CD4-positive, alpha-beta memory T cell (primary cell): ENCODE results near the gene MAML2. TPM values are rescaled to one million over a fixed set of nuclear protein-coding genes. Genes with fewer than 3 reads are reported as not detected.

Experiments
- CTCF ChIA-PET: fragments of 350-600 bp; sonication (Branson Sonifier 250); formaldehyde crosslinking; loops from one replicate; lab custom pipeline; 2021; ENCODE audit warnings: inconsistent platforms; ENCODE audit not compliant: partially characterized antibody; lab: Charles Lee
- POLR2A ChIA-PET: fragments of 350-600 bp; sonication (Branson Sonifier 250); formaldehyde crosslinking; loops from one replicate; lab custom pipeline; 2021; ENCODE audit not compliant: partially characterized antibody; lab: Charles Lee
- DNase-seq, 5 donors: peaks; one replicate each; pipeline versions ENCODE4 v3.0.0 to v3.0.0-alpha.2; 2020 to 2022; ENCODE audit warnings: mixed read lengths in 1 of 5
- H3K27ac ChIP-seq: one replicate; pipeline ENCODE4 v1.7.0; 2013; ENCODE audit warnings: low read depth, low read length
- H3K27me3 ChIP-seq: 2 replicates; pipeline ENCODE4 v1.7.0; 2013; ENCODE audit warnings: mild to moderate bottlenecking, low read length, moderate library complexity; ENCODE audit not compliant: insufficient read depth
- H3K36me3 ChIP-seq: 2 replicates; pipeline ENCODE4 v1.7.0; 2013; ENCODE audit warnings: mild to moderate bottlenecking, low read length, moderate library complexity; ENCODE audit not compliant: insufficient read depth
- H3K4me1 ChIP-seq: 2 replicates; pipeline ENCODE4 v1.7.0; 2013; ENCODE audit warnings: mild to moderate bottlenecking, low read length, moderate library complexity; ENCODE audit not compliant: insufficient read depth
- H3K4me3 ChIP-seq, 2 donors: one replicate each; pipeline ENCODE4 v1.7.0; 2013; ENCODE audit warnings: low read length in 2 of 2, mild to moderate bottlenecking in 1 of 2
- H3K9me3 ChIP-seq, 2 donors: one replicate each; pipeline ENCODE4 v1.7.0; 2013; ENCODE audit warnings: low read length in 2 of 2, control low read depth in 1 of 2; ENCODE audit not compliant: control insufficient read depth in 1 of 2
- H3K27ac Mint-ChIP-seq, 7 donors: one replicate each; pipeline ENCODE4 v1.8.0; 2020 to 2021; ENCODE audit warnings: mixed read lengths in 7 of 7, mild to moderate bottlenecking in 6 of 7, inconsistent platforms in 3 of 7, moderate library complexity in 3 of 7
- H3K27me3 Mint-ChIP-seq, 2 donors: one replicate each; pipeline ENCODE4 v1.8.0; 2020 to 2021; ENCODE audit warnings: mixed read lengths in 2 of 2
- H3K36me3 Mint-ChIP-seq, 2 donors: one replicate each; pipeline ENCODE4 v1.8.0; 2020 to 2021; ENCODE audit warnings: mixed read lengths in 2 of 2, inconsistent platforms in 1 of 2, mild to moderate bottlenecking in 1 of 2
- H3K4me1 Mint-ChIP-seq, 4 donors: one replicate each; pipeline ENCODE4 v1.8.0; 2020 to 2021; ENCODE audit warnings: mixed read lengths in 4 of 4, mild to moderate bottlenecking in 1 of 4
- H3K4me3 Mint-ChIP-seq, 8 donors: one replicate each; pipeline ENCODE4 v1.8.0; 2020 to 2021; ENCODE audit warnings: mixed read lengths in 8 of 8, mild to moderate bottlenecking in 7 of 8, moderate library complexity in 6 of 8, inconsistent platforms in 3 of 8
- H3K9me3 Mint-ChIP-seq, 8 donors: one replicate each; pipeline ENCODE4 v1.8.0; 2020 to 2021; ENCODE audit warnings: mixed read lengths in 8 of 8, mild to moderate bottlenecking in 5 of 8, inconsistent platforms in 3 of 8, moderate library complexity in 1 of 8
- intact Hi-C: fragments of 100-400 bp; cut with micrococcal nuclease; formaldehyde crosslinking; loops from one replicate; pipeline ENCODE4 v1.15.1; 2023
- polyA plus RNA-seq, 2 donors: library from polyadenylated mRNA; unstranded; fragments of 300-500 nt; fragmentation: Illumina TruSeq; gene quantifications; one replicate each; pipeline ENCODE4 v1.2.3, GENCODE V29; 2021
- total RNA-seq, 2 experiments: library from RNA; stranded (reverse); gene quantifications; one replicate each; pipeline ENCODE4 v1.2.3, GENCODE V29; 2021

Gene MAML2
- total and polyA plus RNA-seq, 4 experiments from 2014 or later, result 1.6 to 38.3 (median 25.5) TPM

DNA sequence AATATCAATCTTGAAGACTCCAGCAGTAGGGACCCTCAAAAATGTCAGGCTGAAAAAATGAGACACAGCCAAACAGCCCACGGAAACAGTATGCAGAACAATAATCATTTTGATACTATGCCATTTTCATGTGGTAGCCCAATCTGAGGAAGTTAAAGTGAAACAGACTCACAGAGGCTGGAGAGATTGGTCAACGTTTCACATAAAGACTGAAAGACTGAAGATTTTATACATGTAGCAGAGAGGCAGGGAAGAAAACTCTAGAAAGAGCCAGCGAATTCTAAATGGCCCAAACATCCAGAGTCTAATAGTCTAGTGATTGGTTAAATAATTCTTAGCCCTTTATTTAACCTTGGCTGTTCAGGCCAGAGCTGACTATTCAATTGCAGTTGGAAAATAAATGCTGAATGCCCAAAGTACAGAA lies 49.4 kb downstream of the MAML2 start:
- H3K36me3 Mint-ChIP-seq, result peaks cover 5 to 20% of the 10 kb centered on the region in 2 donors
- ChIA-PET POLR2A (interaction anchor here (0.6 to 1.2 kb wide), 4 partner anchors 14 to 99 kb away, joined by 3 to 5 read pairs (median 4); no protein-coding TSS in a partner anchor), CTCF (interaction anchor here (1.4 kb wide), 1 partner anchor 42 kb away, joined by 4 read pairs; no protein-coding TSS in a partner anchor)
- H3K4me3 Mint-ChIP-seq, result peak overlapping the region in 7 of 8 donors; percentile 43 to 89 (median 56)
- H3K27me3 Mint-ChIP-seq, result no peaks in the 10 kb centered on the region
- peaks cover 50% of the 10 kb centered on the region for H3K4me1 ChIP-seq
- no peaks in the 10 kb centered on the region for H3K9me3 Mint-ChIP-seq
- H3K27ac Mint-ChIP-seq, result peak overlapping the region in 6 of 7 donors; percentile 1 to 80 (median 52)
- H3K36me3 ChIP-seq, result no peaks in the 10 kb centered on the region
- H3K4me3 ChIP-seq, result no peak overlapping the region
- DNase-seq, result no peak
- H3K27ac ChIP-seq, result no peak overlapping the region
- intact Hi-C loops, result loop anchor here (2.0 kb wide), 1 partner anchor 15 kb away; no protein-coding TSS in a partner anchor
- H3K4me1 Mint-ChIP-seq, result peaks cover 52 to 76% (median 61%) of the 10 kb centered on the region in 4 donors
- H3K27me3 ChIP-seq, result no peaks in the 10 kb centered on the region
- no peaks in the 10 kb centered on the region for H3K9me3 ChIP-seq

DNA sequence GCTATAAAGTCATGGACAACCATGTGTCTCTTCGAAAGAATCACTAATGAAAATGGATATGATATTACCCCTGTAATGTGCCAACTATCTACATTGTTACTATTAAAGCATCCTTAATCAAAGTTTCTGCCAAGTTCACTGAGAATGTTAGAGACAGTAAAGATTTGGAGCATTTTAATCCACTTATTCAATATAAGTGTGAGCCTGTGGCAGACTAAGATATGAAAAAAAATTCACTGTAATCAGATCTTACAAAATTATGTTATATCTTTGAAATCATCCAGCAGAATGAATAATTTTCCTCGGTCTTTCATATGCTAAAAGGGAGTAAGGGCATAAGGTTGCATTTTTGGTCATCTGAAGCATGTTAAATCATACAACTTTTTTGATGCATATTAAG lies 49.9 kb downstream of the MAML2 start:
- Mint-ChIP-seq H3K4me3 (peak overlapping the region in 5 of 8 donors; percentile 43 to 89 (median 59)), H3K9me3 (no peaks in the 10 kb centered on the region), H3K36me3 (peaks cover 3 to 17% of the 10 kb centered on the region in 2 donors), H3K4me1 (peaks cover 50 to 75% (median 59%) of the 10 kb centered on the region in 4 donors), H3K27ac (peak overlapping the region in 5 of 7 donors; percentile 1 to 80 (median 50)), H3K27me3 (no peaks in the 10 kb centered on the region)
- CTCF ChIA-PET, result interaction anchor here (0.5 kb wide), 1 partner anchor 237 kb away, joined by 4 read pairs; no protein-coding TSS in a partner anchor
- POLR2A ChIA-PET, result interaction anchor here (1.0 to 1.2 kb wide), 3 partner anchors 15 to 78 kb away, joined by 3 to 5 read pairs (median 4); no protein-coding TSS in a partner anchor
- no peaks in the 10 kb centered on the region for H3K27me3 ChIP-seq
- H3K36me3 ChIP-seq, result no peaks in the 10 kb centered on the region
- no peak overlapping the region for H3K4me3 ChIP-seq
- H3K4me1 ChIP-seq, result peaks cover 53% of the 10 kb centered on the region
- intact Hi-C loops, result loop anchor here (2.0 kb wide), 1 partner anchor 14 kb away; no protein-coding TSS in a partner anchor
- no peaks in the 10 kb centered on the region for H3K9me3 ChIP-seq
- H3K27ac ChIP-seq, result no peak overlapping the region
- DNase-seq, result no peak

DNA sequence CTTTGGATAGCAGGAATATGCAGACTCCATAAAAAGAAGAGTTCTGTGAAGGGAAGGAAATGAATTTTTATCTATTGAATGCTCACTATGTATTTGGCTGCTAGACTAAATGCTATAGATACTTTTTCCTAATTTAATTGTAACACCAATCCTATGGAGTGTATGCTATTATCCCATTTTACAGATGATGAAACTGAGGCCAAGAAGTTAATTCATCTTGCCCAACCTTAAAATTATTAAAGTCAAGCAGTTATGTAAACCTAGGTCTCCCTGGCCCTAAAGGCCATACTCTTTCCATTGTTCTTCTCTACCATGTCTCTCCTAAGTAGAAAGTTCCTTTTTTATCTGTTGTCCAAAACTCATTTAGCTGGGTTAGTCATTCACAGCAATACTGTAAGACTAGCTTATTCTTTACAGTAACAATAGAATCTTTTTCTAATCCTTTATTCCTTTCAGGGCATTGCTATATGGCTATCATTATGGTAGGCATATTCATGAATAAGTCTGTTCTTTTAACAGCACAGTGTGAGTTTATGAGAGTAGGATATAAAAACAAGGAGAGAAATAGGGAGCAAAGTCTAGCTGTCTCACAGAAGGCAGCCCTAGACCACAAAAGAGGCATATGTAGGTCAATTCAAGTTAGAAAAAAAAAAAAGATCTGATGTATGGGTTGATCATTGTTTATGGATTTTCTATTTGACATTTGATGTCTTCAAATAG lies 50.5 kb downstream of the MAML2 start:
- no peak overlapping the region for H3K27ac ChIP-seq
- DNase-seq, result no peak
- H3K4me1 ChIP-seq, result peaks cover 59% of the 10 kb centered on the region
- no peaks in the 10 kb centered on the region for H3K27me3 ChIP-seq
- Mint-ChIP-seq H3K9me3 (no peaks in the 10 kb centered on the region), H3K27ac (peak overlapping the region in 5 of 7 donors; percentile 1 to 20 (median 1)), H3K36me3 (peaks cover 7 to 11% of the 10 kb centered on the region in 2 donors), H3K4me3 (peak overlapping the region in 6 of 8 donors; percentile 7 to 89 (median 51)), H3K4me1 (peaks cover 54 to 80% (median 63%) of the 10 kb centered on the region in 4 donors), H3K27me3 (no peaks in the 10 kb centered on the region)
- no peak overlapping the region for H3K4me3 ChIP-seq
- ChIA-PET CTCF (interaction anchor here (0.5 kb wide), 1 partner anchor 236 kb away, joined by 4 read pairs; no protein-coding TSS in a partner anchor), POLR2A (interaction anchor here (1.0 kb wide), 1 partner anchor 16 kb away, joined by 3 read pairs; no protein-coding TSS in a partner anchor)
- no peaks in the 10 kb centered on the region for H3K9me3 ChIP-seq
- H3K36me3 ChIP-seq, result no peaks in the 10 kb centered on the region
- intact Hi-C loops, result loop anchor here (2.0 kb wide), 1 partner anchor 14 kb away; no protein-coding TSS in a partner anchor

DNA sequence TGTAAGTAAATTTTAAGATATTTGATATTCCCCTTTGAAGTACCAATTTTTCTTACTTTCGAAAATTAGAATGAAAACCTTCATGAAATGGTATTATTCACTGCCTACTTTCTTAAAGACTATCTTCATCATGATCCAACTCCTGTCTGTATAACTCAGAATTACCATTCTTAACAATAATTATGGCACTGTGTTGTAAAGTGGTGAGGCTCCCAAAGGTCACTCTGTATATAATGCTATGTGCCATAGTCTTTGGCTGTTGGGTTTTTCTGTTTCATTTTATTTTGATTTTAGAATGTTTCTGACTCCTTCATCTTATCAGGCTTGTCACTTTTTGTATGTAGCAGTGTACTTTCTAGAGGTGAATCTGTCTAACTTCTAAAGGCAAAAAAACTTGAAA lies 52.4 kb downstream of the MAML2 start:
- H3K9me3 Mint-ChIP-seq, result peaks cover 0 to 3% (median under 1%) of the 10 kb centered on the region in 8 donors
- H3K4me1 ChIP-seq, result peaks cover 57% of the 10 kb centered on the region

DNA sequence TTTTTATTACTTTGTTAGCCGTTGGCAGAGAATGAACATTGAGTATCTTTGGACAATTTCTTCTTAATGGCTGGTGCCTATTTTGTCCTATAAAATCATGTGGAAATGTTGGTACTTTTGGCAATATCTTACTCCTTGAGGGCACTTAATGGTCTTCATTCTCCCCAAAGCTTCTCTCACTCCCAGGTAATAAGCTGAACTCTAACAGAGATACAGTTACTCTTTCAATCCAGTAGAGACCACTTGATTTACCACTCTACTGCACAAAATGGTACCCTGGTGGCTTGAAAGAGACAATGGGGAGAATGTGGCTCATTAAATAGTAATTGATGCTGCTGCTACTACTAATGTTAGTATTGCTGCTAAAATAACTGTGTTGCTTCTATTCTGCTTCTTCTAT lies 53.0 kb downstream of the MAML2 start:
- peaks cover 0 to 3% (median under 1%) of the 10 kb centered on the region in 8 donors for H3K9me3 Mint-ChIP-seq
- H3K36me3 Mint-ChIP-seq, result peaks cover 11 to 13% of the 10 kb centered on the region in 2 donors
- H3K36me3 ChIP-seq, result peaks cover under 1% of the 10 kb centered on the region
- H3K27me3 ChIP-seq, result no peaks in the 10 kb centered on the region
- H3K4me3 Mint-ChIP-seq, result no peak overlapping the region
- H3K27me3 Mint-ChIP-seq, result no peaks in the 10 kb centered on the region
- peaks cover 51 to 77% (median 62%) of the 10 kb centered on the region in 4 donors for H3K4me1 Mint-ChIP-seq
- DNase-seq, result no peak
- POLR2A ChIA-PET, result no interaction called here
- intact Hi-C loops, result no loop called here
- CTCF ChIA-PET, result no interaction called here
- H3K9me3 ChIP-seq, result no peaks in the 10 kb centered on the region
- H3K27ac Mint-ChIP-seq, result peak overlapping the region in 1 of 7 donors; percentile 5
- H3K4me3 ChIP-seq, result no peak overlapping the region
- peaks cover 54% of the 10 kb centered on the region for H3K4me1 ChIP-seq
- no peak overlapping the region for H3K27ac ChIP-seq

More for the DNA sequence above, 52.4 kb downstream of the MAML2 start:
- Histone ChIP-seq H3K9me3 (no peaks in the 10 kb centered on the region), H3K36me3 (no peaks in the 10 kb centered on the region), H3K4me3 (no peak overlapping the region), H3K27ac (no peak overlapping the region), H3K27me3 (no peaks in the 10 kb centered on the region)
- Mint-ChIP-seq H3K4me3 (no peak overlapping the region), H3K27me3 (no peaks in the 10 kb centered on the region), H3K27ac (peak overlapping the region in 1 of 7 donors; percentile 5), H3K4me1 (peaks cover 51 to 77% (median 62%) of the 10 kb centered on the region in 4 donors), H3K36me3 (peaks cover 11% of the 10 kb centered on the region in 2 donors)
- POLR2A ChIA-PET, result no interaction called here
- CTCF ChIA-PET, result no interaction called here
- DNase-seq, result no peak
- intact Hi-C loops, result no loop called here

DNA sequence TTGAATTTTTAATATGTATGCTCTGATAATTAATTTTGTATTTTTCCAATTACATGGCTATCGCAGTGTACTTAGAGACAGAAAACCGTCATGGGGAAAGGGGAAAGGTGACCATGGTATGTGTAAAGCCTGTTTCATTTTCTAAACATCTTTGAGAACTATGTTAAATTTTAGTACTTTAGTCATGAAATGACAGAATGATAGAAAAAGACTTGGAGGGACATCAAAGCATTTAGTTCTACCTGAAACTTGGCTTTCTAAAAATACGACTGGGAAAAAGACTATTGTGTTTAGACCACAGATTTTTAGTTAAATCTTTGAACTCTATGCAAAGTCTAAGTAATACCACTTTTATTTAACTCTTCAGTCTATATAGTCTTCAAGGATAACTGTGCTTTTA lies 54.1 kb downstream of the MAML2 start:
- peaks cover 11 to 13% of the 10 kb centered on the region in 2 donors for H3K36me3 Mint-ChIP-seq
- no peak overlapping the region for H3K4me3 ChIP-seq
- no peak overlapping the region for H3K4me3 Mint-ChIP-seq
- H3K9me3 ChIP-seq, result no peaks in the 10 kb centered on the region
- peaks cover 49 to 77% (median 60%) of the 10 kb centered on the region in 4 donors for H3K4me1 Mint-ChIP-seq
- no peaks in the 10 kb centered on the region for H3K27me3 Mint-ChIP-seq
- H3K27me3 ChIP-seq, result no peaks in the 10 kb centered on the region
- peaks cover 54% of the 10 kb centered on the region for H3K4me1 ChIP-seq
- peaks cover 3% of the 10 kb centered on the region for H3K36me3 ChIP-seq
- DNase-seq, result no peak
- CTCF ChIA-PET, result no interaction called here
- no peak overlapping the region for H3K27ac ChIP-seq
- H3K27ac Mint-ChIP-seq, result no peak overlapping the region
- intact Hi-C loops, result no loop called here
- POLR2A ChIA-PET, result no interaction called here
- peaks cover 0 to 3% (median under 1%) of the 10 kb centered on the region in 8 donors for H3K9me3 Mint-ChIP-seq
